Measurements from ENCODE around the gene MYO5A.
A peak's percentile ranks its signal among the peaks of the same experiment; 100 is the strongest.
"Not testable (repeated sequence)": the region's sequence is repeated elsewhere in the genome, so short reads cannot be mapped to it uniquely, and the experiment has no call there.

Gene MYO5A

DNA sequence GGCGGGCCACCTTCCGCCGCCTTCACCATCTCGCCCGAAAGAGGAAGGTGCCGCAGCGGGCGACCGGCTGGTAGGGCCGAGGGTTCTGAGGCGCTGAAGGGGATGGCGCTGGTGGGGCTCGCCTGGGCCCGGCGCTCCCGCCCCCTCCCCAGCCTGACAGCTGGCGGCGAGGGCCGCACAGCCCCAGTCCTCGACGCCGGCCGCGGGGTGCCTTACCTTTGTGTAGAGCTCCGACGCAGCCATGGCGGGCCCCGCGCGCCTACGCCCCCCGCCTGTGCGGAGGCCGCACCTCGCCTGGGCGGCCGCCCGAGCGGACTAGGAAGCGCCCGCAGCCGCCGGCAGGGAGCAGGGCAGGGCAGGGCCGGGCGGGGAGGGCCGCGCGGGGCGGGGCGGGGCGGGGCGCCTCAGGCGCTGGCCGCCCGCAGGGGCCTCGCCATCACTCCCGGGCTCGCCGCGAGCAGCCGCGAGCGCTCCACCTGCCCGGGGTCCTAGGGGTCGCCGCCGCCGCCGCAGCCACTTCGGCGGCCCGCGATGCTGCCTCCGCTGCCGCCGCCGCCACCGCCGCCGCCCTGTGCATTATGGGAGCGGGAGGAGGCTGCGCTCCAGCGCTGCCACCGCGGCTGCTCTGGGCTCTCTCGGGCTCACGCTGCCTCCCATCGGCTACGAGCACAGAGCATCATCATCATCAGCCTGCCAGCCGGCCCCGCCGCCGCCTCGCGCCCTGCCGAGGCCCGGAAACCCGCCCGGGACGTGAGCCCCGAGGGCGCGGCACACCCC is at the start of gene MYO5A:
TSS of gene MYO5A (minus strand) at position 317 of the 777 bp plus-strand sequence. CDS start at position 243, 74 bp downstream.
- peak; percentile 39 for DNase-seq (ENCODE audit: low spot score)

GRCh38 chr15:52576692-52577091 is 48.0 kb upstream of the MYO5A start:
- no peak for DNase-seq (ENCODE audit: low spot score)

DNA sequence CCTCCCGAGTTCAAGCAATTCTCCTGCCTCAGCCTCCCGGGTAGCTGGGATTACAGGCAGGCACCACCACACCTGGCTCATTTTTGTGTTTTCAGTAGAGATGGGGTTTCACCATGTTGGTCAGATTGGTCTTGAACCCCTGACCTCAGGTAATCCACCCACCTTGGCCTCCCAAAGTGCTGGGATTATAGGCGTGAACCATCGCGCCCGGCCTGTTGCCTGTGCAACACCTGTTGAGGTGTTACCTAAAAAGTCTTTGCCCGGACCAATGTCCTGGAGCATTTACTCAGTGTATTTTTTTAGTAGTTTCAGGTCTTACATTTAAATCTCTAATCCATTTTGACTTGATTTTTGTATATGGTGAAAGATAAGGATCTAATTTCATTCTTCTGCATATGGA is 46.9 kb upstream of the MYO5A start:
- DNase-seq (ENCODE audit: low spot score), result not testable (repeated sequence)

- DNase-seq (ENCODE audit: low spot score), result no peak
These were observed 46.4 kb upstream of the MYO5A start for GRCh38 chr15:52575072-52575471.

DNA sequence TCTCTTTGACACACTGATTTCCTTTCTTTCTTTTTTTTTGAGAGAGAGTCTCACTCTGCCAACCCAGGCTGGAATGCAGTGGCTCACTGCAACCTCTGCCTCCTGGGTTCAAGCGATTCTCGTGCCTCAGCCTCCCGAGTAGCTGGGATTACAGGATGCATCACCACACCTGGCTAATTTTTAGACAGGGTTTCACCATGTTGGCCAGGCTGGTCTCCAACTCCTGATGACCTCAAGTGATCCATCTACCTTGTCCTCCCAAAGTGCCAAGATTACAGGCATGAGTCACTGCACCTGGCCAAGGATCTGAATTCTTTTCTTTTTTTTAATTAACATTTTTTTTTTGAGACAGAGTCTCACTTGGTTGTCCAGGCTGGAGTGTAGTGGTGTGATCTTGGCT is 45.9 kb upstream of the MYO5A start:
- not testable (repeated sequence) for DNase-seq (ENCODE audit: low spot score)

DNA sequence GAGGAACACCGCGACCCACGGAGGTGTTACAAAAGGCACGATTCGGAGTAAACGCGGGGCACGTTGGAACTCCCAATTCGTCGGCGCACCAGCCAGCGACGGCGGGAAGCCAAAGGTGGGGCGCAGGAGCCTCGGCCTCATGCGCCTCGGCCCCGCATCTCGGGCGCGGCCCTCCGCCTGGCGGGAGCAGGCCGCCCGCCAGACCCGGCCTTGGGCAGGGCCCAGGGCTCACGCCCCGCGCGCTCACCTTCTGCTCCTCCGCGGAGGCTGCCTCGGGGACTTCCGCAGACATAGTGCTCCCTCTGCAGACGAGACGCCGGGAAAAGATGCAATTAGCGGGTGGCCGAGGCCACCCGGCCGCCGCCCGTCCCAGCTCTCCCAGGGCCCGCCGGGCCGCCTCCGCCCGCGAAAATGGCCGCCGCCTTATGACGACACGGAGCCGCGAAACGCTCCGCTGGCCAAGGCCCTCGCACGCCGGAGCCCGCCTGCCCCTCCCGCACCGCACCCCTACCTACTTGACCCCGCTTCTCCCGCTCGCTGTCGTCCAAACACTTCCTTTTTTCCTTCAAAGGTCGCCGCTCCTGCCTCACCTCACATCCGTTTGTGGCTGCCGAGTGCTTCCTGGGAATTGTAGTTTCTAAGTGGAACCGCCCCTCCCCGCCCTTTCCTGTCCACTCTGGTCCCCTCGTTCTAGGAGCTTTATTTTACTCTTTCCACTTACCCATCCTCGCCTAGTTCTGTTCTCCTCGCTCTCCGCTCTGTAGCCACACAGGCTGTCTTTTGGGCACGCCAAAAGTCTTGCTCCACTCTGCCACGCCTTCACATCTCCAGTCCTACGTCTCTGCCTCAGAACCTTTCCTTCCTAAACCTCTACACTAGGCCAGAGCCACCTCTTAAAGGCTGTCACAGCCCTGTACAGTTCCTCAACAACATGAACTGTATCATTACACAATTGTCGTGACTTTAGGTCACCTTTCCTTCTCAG is 40.2 kb upstream of the MYO5A start, which contains the start of gene ARPP19:
TSS of gene ARPP19 (minus strand) at position 430 of the 985 bp plus-strand sequence. CDS start at position 292, 138 bp downstream.
- DNase-seq (ENCODE audit: low spot score), result peak; percentile 76

GRCh38 chr15:52567871-52568600 is 39.4 kb upstream of the MYO5A start:
- DNase-seq (ENCODE audit: low spot score), result peak; percentile 22

- peak; percentile 28 for DNase-seq (ENCODE audit: low spot score)
These were observed 38.2 kb upstream of the MYO5A start for GRCh38 chr15:52566889-52567288.

GRCh38 chr15:52565417-52566358 is 37.0 kb upstream of the MYO5A start:
- not testable (repeated sequence) for DNase-seq (ENCODE audit: low spot score)

GRCh38 chr15:52563501-52564060 is 34.9 kb upstream of the MYO5A start:
- no peak for DNase-seq (ENCODE audit: low spot score)

- DNase-seq (ENCODE audit: low spot score), result peak; percentile 16
These were observed 30.9 kb upstream of the MYO5A start for GRCh38 chr15:52559575-52559974.

- DNase-seq (ENCODE audit: low spot score), result no peak
These were observed 30.3 kb upstream of the MYO5A start for GRCh38 chr15:52559022-52559421.

DNA sequence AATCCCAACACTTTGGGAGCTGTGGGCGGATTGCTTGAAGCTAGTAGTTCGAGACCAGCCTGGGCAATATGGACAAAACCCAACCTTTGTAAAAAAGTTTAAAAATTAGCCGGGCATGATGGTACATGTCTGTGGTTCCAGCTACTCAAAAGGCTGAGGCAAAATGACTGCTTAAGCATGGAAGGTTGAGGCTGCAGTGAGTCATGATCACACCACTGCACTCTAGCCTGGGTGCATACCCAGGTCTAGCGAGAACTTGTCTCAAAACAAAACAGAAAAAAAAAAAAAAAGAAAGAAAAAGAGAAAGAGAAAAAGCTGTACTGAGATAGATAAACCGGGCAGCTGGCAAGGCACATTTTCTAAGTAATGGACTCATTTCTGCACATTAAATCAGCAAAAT is 29.5 kb upstream of the MYO5A start:
- no peak for DNase-seq (ENCODE audit: low spot score)

DNA sequence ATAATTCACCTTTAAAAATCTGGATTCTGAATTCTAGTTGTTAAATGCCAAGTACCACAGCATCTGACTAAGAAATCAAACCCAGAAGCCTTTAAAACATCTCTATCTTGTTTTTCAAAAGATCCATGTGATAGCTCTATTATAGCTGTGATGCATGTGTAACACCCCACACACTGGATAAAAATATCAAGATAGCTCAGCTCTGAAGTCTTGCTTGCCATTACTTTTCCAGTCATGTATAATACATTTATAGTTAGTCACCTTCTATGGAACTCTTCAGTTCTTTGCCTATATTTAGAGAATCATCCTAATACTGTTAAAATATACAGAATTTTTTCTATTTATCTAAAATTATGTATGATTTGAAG is 28.6 kb upstream of the MYO5A start:
- no peak for DNase-seq (ENCODE audit: low spot score)

DNA sequence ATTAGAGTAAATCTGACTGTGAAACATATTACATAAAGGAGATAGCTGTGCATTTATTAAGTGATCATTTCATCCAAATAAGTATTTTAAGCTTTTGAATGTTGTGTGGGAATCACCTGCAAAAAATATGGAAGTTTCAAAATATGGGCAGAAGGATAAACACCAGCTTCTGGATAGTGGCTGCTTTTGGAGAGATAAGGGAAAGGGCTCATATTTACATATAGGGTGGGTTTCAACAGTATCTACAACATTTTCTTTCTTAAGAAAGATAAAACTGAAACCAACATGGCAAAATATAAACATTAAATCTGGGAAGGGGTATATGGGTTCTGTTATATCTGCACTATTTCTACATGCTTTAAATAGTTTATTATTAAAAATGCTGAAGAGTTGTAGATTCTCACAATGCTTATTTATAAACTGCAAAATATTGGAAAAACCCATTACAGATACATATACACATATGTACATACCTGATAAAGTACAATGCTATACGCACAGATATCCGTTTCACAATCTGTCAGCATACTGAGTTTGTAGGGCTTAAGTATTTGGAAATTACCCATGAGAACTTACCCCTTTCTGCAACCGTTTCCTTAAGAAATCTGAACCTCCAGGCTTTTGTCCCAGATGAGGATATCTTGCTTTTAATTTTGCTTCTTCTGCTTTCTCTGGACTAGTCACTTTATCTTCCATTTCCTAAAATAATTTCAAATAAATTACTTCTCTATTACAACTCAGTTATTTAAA is 28.0 kb upstream of the MYO5A start:
- DNase-seq (ENCODE audit: low spot score), result no peak

GRCh38 chr15:52552303-52552702 is 23.6 kb upstream of the MYO5A start:
- no peak for DNase-seq (ENCODE audit: low spot score)

GRCh38 chr15:52551762-52552161 is 23.1 kb upstream of the MYO5A start:
- DNase-seq (ENCODE audit: low spot score), result no peak

GRCh38 chr15:52551186-52551585 is 22.5 kb upstream of the MYO5A start:
- DNase-seq (ENCODE audit: low spot score), result not testable (repeated sequence)

DNA sequence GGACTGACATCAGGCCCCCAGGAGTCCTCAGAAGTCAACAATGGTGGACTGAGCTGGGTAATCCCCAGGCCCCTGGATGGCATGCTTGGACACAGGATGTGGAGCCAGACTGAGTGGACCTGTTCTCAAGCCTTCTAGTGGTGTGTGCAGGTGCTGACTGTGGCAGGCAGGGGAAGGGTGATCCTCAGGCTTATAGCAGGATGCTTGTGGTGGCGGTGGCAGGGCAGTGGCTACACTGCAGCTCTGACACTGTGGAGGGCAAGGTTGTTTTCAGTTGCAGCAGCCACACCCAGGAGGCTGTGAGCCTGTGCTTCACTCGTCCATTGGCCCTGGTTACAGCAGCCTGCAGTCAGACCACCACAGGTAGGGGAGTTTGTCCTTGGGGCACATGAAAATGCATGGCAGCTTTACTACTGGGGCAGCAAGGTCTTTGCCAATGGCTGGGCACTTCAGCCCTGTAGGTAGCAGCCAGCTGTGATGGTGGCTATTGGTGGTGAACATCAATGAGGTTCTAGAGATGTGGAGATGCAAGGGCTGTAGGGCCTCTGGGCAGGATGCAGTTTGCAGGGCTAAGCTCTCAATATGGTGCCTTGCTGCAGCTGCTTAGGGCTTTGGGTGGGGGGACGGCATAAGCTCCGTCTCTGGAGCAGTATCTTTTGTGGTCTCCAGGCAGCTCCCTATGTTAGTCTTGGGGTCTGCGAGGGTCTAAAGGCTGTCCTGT is 17.5 kb upstream of the MYO5A start:
- DNase-seq (ENCODE audit: low spot score), result no peak

All from hematopoietic multipotent progenitor cell treated with erythropoietin and hydrocortisone succinate and interleukin-3 and kit ligand, for 15 days (in vitro differentiated cells).